Measurements from ENCODE around the gene PLPPR3. TPM values are rescaled to one million over a fixed set of nuclear protein-coding genes. Genes with fewer than 3 reads are reported as not detected.

PLPPR3 gene
- total RNA-seq, 6 experiments from 2014 or later: 0.09 TPM; not detected in 5

DNA sequence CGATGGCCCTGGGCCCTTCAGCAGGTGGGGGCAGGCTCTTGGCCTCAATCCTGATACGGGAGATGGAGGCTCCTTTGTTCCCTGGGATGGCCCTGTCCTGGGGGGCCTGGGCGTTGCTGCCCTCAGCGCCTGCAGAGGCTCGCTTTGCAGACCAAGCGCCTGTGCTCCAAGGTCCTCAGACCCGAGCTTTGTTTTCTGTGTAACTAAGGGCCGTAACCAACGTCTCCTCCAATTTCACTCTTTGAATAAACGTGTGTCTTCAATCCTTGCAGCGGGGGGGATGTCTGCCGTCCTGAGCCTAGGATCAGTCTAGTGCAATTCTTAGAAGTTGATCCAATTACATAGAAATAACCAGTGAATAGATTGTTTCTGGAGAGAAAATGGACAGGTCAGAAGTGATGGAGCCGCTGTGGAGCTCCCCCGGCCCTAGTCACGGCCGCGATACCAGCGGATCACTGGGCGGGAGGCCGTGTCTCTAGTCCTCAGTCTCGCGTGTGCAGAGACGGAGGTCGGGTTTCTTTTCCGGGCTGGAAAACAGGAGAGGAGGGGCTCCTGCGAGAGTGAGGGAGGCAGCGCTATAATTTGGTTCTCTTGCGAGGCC is 19.2 kb downstream of the PLPPR3 start:
- peaks cover 30% of the 10 kb centered on the region for H3K4me1 Mint-ChIP-seq (ENCODE audit: low read depth)
- H3K9me3 Mint-ChIP-seq: no peaks in the 10 kb centered on the region
- H3K27ac Mint-ChIP-seq: peak overlapping the region; percentile 80
- TF ChIP-seq, protein P1, sequence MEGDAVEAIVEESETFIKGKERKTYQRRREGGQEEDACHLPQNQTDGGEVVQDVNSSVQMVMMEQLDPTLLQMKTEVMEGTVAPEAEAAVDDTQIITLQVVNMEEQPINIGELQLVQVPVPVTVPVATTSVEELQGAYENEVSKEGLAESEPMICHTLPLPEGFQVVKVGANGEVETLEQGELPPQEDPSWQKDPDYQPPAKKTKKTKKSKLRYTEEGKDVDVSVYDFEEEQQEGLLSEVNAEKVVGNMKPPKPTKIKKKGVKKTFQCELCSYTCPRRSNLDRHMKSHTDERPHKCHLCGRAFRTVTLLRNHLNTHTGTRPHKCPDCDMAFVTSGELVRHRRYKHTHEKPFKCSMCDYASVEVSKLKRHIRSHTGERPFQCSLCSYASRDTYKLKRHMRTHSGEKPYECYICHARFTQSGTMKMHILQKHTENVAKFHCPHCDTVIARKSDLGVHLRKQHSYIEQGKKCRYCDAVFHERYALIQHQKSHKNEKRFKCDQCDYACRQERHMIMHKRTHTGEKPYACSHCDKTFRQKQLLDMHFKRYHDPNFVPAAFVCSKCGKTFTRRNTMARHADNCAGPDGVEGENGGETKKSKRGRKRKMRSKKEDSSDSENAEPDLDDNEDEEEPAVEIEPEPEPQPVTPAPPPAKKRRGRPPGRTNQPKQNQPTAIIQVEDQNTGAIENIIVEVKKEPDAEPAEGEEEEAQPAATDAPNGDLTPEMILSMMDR (IDR thresholded peaks at IDR 0.05): no peak
- no peak for DNase-seq
- H3K36me3 Mint-ChIP-seq (ENCODE audit: low read depth): peaks cover 44% of the 10 kb centered on the region
- H3K27me3 Mint-ChIP-seq (ENCODE audit: insufficient read depth): peaks cover 21% of the 10 kb centered on the region
- peak overlapping the region; percentile 66 for H3K4me3 Mint-ChIP-seq

DNA sequence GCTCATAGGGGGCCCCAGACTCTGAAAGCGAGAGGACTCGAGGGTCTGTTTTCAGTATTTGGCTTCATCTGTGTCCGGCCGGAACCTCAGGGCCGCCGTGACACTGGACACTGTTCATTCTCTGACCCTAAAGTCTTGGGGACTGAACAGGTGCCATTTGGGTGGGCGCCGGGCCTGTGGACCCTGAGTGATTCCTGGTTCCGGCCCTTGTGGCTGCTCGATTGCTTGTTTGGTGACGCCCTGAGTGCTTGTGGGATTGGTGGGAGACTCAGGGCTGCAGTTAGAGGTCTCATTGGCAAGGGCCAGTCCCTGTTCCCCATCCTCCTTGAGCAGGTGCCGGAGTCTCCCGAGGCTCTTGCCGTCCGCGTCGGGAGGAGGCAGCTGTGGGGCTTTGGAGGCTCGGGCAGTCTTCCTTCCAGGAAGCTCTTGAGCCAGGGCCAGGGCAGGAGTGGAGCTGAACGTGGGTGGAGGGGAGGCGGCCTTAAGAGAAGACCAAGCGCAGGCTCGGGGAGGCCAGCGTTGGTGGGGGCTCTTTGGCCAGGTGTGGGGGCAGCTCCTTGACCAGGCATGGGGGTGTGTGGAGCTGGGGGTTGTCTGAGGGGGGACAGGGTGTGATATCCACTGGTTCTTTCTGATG is 19.8 kb downstream of the PLPPR3 start:
- Mint-ChIP-seq H3K4me1 (ENCODE audit: low read depth) (peaks cover 30% of the 10 kb centered on the region), H3K36me3 (ENCODE audit: low read depth) (peaks cover 39% of the 10 kb centered on the region), H3K27me3 (ENCODE audit: insufficient read depth) (peaks cover 19% of the 10 kb centered on the region), H3K9me3 (no peaks in the 10 kb centered on the region), H3K27ac (peak overlapping the region; percentile 80), H3K4me3 (peak overlapping the region; percentile 66)
- TF ChIP-seq, protein P1 (IDR thresholded peaks at IDR 0.05): no peak
- no peak for DNase-seq

DNA sequence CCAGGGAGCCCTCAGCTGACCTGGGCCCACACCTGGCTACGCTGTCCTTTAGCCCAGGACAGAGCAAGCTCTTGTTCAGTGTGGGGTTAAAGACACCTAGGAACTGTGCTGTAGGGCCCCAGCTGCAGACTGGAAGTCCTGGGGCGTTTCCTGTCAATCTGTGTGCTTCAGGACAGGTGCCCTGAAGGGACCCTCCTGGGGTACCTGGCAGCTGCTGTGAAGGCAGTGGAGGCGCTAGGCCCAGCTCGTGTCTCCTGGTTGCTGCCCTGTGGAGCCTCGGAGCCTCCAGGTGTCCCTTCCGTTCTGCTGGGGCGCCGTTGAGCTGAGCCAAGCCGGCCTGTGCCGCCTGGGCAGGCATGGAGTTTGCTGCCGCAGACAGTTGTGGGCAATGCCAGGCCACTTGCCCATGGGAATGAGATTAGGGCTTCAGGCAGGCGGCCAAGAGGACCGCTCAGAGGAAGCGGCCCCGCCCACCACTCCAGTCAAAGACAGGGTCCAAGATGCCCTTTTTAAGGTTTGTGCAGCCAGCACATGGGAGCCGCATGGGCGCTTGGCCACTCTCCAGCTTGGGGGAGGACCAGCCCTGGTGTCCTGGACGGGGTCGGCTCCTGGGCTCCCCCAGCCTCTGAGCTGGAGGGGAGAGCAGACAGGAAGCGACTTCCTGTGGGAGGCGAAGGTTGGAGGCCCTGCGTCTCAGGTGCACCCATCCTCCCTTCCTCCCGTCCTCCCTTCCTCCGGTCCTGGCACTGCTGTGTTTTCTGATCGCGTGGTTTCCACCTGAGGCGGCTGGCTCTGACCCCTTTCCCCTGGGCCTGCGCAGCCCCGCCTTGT is 20.5 kb downstream of the PLPPR3 start:
- peak overlapping the region; percentile 80 for H3K27ac Mint-ChIP-seq
- TF ChIP-seq, protein P1 (IDR thresholded peaks at IDR 0.05): no peak
- H3K27me3 Mint-ChIP-seq (ENCODE audit: insufficient read depth): peaks cover 15% of the 10 kb centered on the region
- peaks cover 39% of the 10 kb centered on the region for H3K36me3 Mint-ChIP-seq (ENCODE audit: low read depth)
- no peak for DNase-seq
- no peaks in the 10 kb centered on the region for H3K9me3 Mint-ChIP-seq
- H3K4me1 Mint-ChIP-seq (ENCODE audit: low read depth): peaks cover 35% of the 10 kb centered on the region
- H3K4me3 Mint-ChIP-seq: peak overlapping the region; percentile 66

DNA sequence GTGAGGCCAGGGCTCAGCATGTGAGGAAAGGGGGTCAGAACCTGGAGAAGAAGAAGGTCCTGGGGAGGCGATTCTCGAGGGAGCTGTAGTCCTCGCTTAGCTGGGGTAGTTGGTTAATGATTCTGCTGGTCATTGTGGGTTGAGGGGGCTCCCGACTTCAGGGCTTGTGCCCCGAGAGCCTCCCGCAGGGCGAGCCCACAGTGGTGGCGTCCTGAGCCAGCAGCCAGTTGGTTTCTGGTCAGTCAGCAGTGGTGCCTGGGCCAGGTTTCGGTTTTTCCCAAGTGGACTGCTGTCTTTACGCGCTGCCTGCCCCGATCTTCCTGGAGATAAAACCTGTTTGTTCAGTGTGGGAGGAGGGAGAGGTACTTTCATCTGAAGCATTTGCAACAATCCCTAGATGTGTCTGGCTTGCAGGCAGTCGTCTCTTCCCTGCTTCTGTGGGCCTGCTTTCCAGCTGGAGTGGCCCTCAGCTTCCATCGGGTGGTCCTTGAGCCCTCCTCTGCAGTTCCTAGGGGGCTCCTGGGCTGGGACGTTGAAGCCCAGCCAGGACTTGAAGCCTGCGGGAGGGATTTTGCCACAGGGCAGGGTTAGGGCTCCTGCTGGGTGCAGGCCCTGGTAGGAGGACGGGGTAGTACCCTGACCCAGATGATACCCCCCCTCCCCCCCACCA is 21.3 kb downstream of the PLPPR3 start:
- H3K36me3 Mint-ChIP-seq (ENCODE audit: low read depth): peaks cover 39% of the 10 kb centered on the region
- H3K27me3 Mint-ChIP-seq (ENCODE audit: insufficient read depth): peaks cover 15% of the 10 kb centered on the region
- peak overlapping the region; percentile 88 for H3K27ac Mint-ChIP-seq
- H3K9me3 Mint-ChIP-seq: no peaks in the 10 kb centered on the region
- H3K4me3 Mint-ChIP-seq: peak overlapping the region; percentile 93
- TF ChIP-seq, protein P1 (IDR thresholded peaks at IDR 0.05): no peak
- H3K4me1 Mint-ChIP-seq (ENCODE audit: low read depth): peaks cover 35% of the 10 kb centered on the region
- no peak for DNase-seq

DNA sequence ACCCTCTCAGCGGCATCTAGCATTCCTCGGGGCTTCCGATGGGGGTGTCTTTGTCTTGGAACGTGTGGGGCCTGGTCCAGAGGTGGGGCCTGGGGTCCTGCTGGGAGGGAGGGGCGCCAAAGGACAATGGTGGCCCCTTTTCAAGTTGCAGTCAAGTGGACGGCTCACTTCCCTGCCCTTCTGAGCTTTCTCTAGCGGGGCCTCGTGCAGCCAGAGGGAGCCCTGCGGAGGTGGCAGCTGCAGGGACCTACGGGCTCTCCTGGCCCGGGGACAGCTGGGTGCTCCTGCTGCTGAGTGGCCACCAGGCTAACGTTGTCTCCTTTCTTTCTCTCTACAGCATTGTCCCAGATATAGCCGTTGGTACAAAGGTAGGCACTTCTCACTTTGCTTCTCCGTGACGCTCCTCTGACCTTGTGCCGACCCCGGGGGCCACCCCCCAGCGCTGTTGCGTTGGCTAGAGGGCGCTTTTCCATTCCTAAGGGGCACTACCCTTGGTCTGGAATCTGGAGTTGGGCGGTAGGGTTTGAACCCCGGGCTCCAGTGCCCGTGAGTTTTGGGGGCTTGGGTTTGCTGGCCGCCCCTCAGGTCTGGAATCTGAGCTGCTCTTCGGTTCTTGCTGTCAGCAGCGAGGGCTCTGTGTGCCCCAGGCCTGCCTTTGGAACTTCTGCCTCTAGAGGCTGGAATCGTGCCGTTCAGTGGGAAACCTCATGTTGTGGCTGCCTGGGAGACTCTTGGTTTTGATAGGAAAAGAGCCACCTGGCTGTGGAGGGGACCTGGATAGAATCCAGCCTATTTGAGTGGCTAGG is 22.5 kb downstream of the PLPPR3 start:
- peaks cover 39% of the 10 kb centered on the region for H3K36me3 Mint-ChIP-seq (ENCODE audit: low read depth)
- H3K27me3 Mint-ChIP-seq (ENCODE audit: insufficient read depth): peaks cover 15% of the 10 kb centered on the region
- TF ChIP-seq, protein P1 (IDR thresholded peaks at IDR 0.05): peak; percentile 64
- peaks cover 35% of the 10 kb centered on the region for H3K4me1 Mint-ChIP-seq (ENCODE audit: low read depth)
- no peaks in the 10 kb centered on the region for H3K9me3 Mint-ChIP-seq
- DNase-seq: peak; percentile 41
- H3K27ac Mint-ChIP-seq: peak overlapping the region; percentile 88
- peak overlapping the region; percentile 93 for H3K4me3 Mint-ChIP-seq

Data from HFFc6 (cell line).